OCI-LY3 (cell line): ENCODE measurements around the gene IRX5.

Source experiments
- H2AFZ ChIP-seq: fragments of 200-600, 300-600 bp; shearing (Covaris generic); 2 replicates; pipeline ENCODE4 v1.6.0; 2014; ENCODE audit warnings: antibody characterized with exemption, low read depth, low read length
- H3K27ac ChIP-seq: fragments of 200-600, 300-600 bp; sonication (generic); 2 replicates; pipeline ENCODE4 v1.5.1; 2014; ENCODE audit warnings: mild to moderate bottlenecking, low read length, moderate library complexity, mixed read lengths
- H3K27me3 ChIP-seq: fragments of 200-600, 300-600 bp; sonication (generic); 2 replicates; pipeline ENCODE4 v1.6.1; 2014; ENCODE audit warnings: low read depth, low read length, mixed read lengths
- H3K36me3 ChIP-seq: fragments of 200-600, 300-600 bp; sonication (generic); replicated peaks from 2 replicates; pipeline ENCODE3; 2014; ENCODE audit warnings: low read depth, low read length, mixed read lengths
- H3K4me1 ChIP-seq: fragments of 300-600, 200-600 bp; sonication (generic); 2 replicates; pipeline ENCODE4 v1.6.1; 2014; ENCODE audit warnings: low read length, mixed read lengths
- H3K4me2 ChIP-seq: fragments of 200-600, 300-600 bp; sonication (generic); 2 replicates; pipeline ENCODE4 v1.6.1; 2014; ENCODE audit warnings: low read length, mixed read lengths
- H3K4me3 ChIP-seq: fragments of 300-600, 200-600 bp; sonication (generic); 2 replicates; pipeline ENCODE4 v1.5.1; 2014; ENCODE audit warnings: antibody characterized with exemption, mild to moderate bottlenecking, low read length, moderate library complexity
- H3K79me2 ChIP-seq: fragments of 300-600, 200-600 bp; shearing (Covaris generic); 2 replicates; pipeline ENCODE4 v1.6.1; 2014; ENCODE audit warnings: mild to moderate bottlenecking, low read length, mixed read lengths
- H3K9ac ChIP-seq: fragments of 300-600, 200-600 bp; shearing (Covaris generic); 2 replicates; pipeline ENCODE4 v1.6.0; 2014; ENCODE audit warnings: mild to moderate bottlenecking, low read length, moderate library complexity
- H3K9me3 ChIP-seq: fragments of 200-600, 300-600 bp; shearing (Covaris generic); 2 replicates; pipeline ENCODE4 v1.6.1; 2014; ENCODE audit warnings: low read length, mixed read lengths; ENCODE audit not compliant: insufficient read depth
- H4K20me1 ChIP-seq: fragments of 200-600, 300-600 bp; sonication (generic); 2 replicates; pipeline ENCODE4 v1.6.1; 2016; ENCODE audit warnings: low read length, mixed read lengths; ENCODE audit not compliant: insufficient read depth
- EZH2phosphoT487 ChIP-seq: fragments of 200-600 bp; shearing (Covaris generic); IDR thresholded peaks from 2 replicates; pipeline ENCODE4 v1.6.1; 2018; ENCODE audit warnings: antibody characterized with exemption, mixed run types, low read depth
- TF ChIP-seq, protein P1 (sequence below): fragments of 200-600, 300-600 bp; sonication (generic); IDR thresholded peaks from 2 replicates; pipeline ENCODE4 v1.5.1; 2014; ENCODE audit warnings: antibody characterized with exemption, low read length, low read depth

IRX5 gene

DNA sequence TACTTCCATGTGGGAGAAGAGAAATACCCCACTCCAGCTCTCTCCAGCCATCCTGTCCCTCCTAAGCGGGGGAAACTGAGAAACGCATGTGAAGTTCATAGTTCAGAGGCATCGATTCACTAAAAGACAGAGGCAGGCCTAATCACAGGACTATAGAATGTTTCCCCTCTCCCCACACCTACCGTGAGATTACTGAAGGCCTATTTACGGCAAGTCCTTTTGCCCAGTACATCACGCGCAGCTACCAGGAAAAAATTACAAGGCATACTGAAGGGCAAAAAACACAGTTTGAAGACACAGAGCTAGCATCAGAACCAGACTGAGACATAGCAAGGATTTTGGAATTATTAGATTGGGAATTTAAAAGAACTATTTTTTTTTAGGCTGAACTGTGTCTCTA lies 29.1 kb upstream of the IRX5 start:
- no peaks in the 10 kb centered on the region for H3K4me1 ChIP-seq
- H3K9me3 ChIP-seq = no peaks in the 10 kb centered on the region
- H2AFZ ChIP-seq = no peak overlapping the region
- no peak overlapping the region for H3K9ac ChIP-seq
- no peak overlapping the region for H3K27ac ChIP-seq
- no peak overlapping the region for H3K4me2 ChIP-seq
- H3K79me2 ChIP-seq = no peaks in the 10 kb centered on the region
- TF ChIP-seq EZH2phosphoT487 = no peak
- TF ChIP-seq, protein P1, sequence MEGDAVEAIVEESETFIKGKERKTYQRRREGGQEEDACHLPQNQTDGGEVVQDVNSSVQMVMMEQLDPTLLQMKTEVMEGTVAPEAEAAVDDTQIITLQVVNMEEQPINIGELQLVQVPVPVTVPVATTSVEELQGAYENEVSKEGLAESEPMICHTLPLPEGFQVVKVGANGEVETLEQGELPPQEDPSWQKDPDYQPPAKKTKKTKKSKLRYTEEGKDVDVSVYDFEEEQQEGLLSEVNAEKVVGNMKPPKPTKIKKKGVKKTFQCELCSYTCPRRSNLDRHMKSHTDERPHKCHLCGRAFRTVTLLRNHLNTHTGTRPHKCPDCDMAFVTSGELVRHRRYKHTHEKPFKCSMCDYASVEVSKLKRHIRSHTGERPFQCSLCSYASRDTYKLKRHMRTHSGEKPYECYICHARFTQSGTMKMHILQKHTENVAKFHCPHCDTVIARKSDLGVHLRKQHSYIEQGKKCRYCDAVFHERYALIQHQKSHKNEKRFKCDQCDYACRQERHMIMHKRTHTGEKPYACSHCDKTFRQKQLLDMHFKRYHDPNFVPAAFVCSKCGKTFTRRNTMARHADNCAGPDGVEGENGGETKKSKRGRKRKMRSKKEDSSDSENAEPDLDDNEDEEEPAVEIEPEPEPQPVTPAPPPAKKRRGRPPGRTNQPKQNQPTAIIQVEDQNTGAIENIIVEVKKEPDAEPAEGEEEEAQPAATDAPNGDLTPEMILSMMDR = no peak
- H3K4me3 ChIP-seq = no peak overlapping the region
- no peaks in the 10 kb centered on the region for H4K20me1 ChIP-seq
- H3K36me3 ChIP-seq = no peaks in the 10 kb centered on the region
- H3K27me3 ChIP-seq = no peaks in the 10 kb centered on the region

DNA sequence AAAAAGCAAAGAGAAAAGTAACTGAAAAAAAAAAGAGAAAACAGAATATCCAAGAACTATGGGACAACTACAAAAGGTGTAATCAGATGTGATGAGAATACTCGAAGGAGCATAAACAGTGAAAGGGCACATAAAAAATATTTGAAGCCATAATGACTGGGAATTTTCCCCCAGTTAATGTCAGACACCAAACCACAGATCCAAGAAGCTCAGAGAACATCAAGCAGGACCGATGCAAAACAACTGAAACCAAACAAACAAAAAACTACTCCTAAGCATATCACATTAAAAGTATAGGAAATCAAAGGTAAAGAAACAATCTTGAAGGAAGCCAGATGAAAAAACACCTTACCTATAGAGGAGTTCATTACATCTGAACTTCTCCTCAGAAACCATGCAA lies 27.6 kb upstream of the IRX5 start:
- no peak overlapping the region for H3K9ac ChIP-seq
- no peaks in the 10 kb centered on the region for H3K27me3 ChIP-seq
- H3K4me1 ChIP-seq = no peaks in the 10 kb centered on the region
- no peak overlapping the region for H3K4me2 ChIP-seq
- H3K9me3 ChIP-seq = no peaks in the 10 kb centered on the region
- TF ChIP-seq, protein P1 = no peak
- no peak for TF ChIP-seq EZH2phosphoT487
- no peak overlapping the region for H3K27ac ChIP-seq
- no peaks in the 10 kb centered on the region for H3K79me2 ChIP-seq
- no peaks in the 10 kb centered on the region for H4K20me1 ChIP-seq
- no peak overlapping the region for H3K4me3 ChIP-seq
- no peaks in the 10 kb centered on the region for H3K36me3 ChIP-seq
- no peak overlapping the region for H2AFZ ChIP-seq

DNA sequence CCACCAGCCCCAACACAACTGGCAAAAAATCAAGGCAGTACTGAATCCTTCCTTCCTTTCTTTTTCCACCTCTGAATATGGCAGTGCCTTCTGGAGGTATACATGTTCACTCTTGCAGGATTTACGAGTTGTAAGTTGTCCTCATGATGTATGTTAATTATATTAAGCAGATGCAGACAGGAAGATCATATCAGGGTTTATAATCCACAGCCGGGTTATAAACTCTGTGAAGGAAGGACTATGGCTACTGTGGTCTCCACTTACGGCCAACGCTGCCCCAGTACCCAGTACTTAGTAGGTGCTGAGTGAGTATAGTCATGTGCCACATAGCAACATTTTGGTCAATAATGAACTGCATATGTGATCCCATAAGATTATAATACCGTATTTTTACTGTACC lies 19.6 kb upstream of the IRX5 start:
- Histone ChIP-seq H3K4me3 (no peak overlapping the region), H3K27me3 (no peaks in the 10 kb centered on the region), H3K79me2 (no peaks in the 10 kb centered on the region), H3K4me2 (no peak overlapping the region), H3K9ac (no peak overlapping the region), H3K36me3 (no peaks in the 10 kb centered on the region), H2AFZ (no peak overlapping the region), H4K20me1 (no peaks in the 10 kb centered on the region), H3K9me3 (no peaks in the 10 kb centered on the region), H3K4me1 (no peaks in the 10 kb centered on the region), H3K27ac (no peak overlapping the region)
- TF ChIP-seq, protein P1 = no peak
- TF ChIP-seq EZH2phosphoT487 = no peak

DNA sequence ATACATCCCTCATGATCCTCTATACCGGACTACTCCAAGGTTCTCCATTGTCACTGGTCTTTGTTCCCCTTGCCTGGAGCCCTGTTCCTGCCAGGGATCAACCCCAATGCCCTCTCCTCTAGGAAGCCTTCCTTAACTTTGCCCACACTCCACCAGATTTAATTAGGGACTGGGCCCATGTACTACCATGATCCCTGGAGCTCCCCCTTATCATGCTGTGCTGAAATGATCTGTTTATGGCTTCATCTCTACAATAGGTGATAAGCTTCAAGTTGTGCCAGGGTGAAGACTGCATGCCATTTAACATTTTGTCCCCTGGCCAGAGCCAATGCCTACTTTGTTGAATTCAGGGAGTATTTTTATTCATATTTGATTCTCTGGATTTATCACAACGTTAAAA lies 17.9 kb upstream of the IRX5 start:
- no peak overlapping the region for H3K4me2 ChIP-seq
- H3K4me3 ChIP-seq = no peak overlapping the region
- no peak overlapping the region for H3K27ac ChIP-seq
- no peaks in the 10 kb centered on the region for H3K36me3 ChIP-seq
- no peak overlapping the region for H2AFZ ChIP-seq
- no peak overlapping the region for H3K9ac ChIP-seq
- TF ChIP-seq EZH2phosphoT487 = no peak
- TF ChIP-seq, protein P1 = no peak
- no peaks in the 10 kb centered on the region for H3K79me2 ChIP-seq
- H3K9me3 ChIP-seq = no peaks in the 10 kb centered on the region
- no peaks in the 10 kb centered on the region for H3K27me3 ChIP-seq
- no peaks in the 10 kb centered on the region for H3K4me1 ChIP-seq
- no peaks in the 10 kb centered on the region for H4K20me1 ChIP-seq
